SIG-M5 treated with dmso at 0.1 percent for 504 hours (cell line): ENCODE results near the gene GALNT18.

Source experiments
- DNase-seq: peaks from one replicate; lab custom pipeline; 2025; ENCODE audit not compliant: unreplicated experiment; lab: John Stamatoyannopoulos, UW

Gene GALNT18

GRCh38 chr11:11621573-11622339, at the start of gene GALNT18:
GALNT18 (minus strand) TSS chr11:11622005.
- DNase-seq, result peak; percentile 88

- DNase-seq, result no peak
Observed at GRCh38 chr11:11670574-11670973, 48.8 kb upstream of the GALNT18 start.

DNA sequence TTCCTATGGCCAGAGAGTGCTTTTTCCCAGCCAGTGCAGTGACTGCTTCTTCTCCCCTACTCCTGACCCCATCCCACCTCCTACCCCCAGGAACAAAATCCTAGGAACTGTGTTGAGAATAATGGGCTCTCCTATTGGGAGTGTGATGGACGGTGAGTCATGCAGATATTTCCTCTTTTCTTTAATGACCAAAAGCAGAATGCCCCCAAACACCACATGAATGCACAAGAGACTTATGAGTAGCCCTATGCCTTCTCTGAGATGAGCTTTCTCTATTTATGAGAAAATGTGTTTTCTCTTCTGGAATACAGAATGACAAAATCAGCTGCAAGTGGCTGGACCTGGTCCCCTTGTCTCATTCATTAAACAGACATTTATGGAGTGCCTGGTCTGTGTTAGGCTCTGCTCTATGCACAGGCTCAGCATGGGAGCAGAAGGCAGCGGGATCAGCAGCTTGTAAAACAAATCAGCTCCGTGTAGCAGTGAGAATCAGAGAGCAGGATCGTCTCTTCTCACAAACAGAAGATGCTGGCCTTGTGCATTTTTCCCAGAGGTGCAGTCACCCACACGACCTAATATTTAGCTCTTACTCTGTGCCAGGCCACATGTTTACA, 47.5 kb upstream of the GALNT18 start:
- no peak for DNase-seq

- DNase-seq, result no peak
Observed at GRCh38 chr11:11668781-11669180, 47.0 kb upstream of the GALNT18 start.

GRCh38 chr11:11668274-11668673, 46.5 kb upstream of the GALNT18 start:
- DNase-seq, result no peak

GRCh38 chr11:11667056-11667455, 45.3 kb upstream of the GALNT18 start:
- DNase-seq, result no peak

GRCh38 chr11:11665407-11665806, 43.6 kb upstream of the GALNT18 start:
- no peak for DNase-seq

- no peak for DNase-seq
Observed at GRCh38 chr11:11663907-11664306, 42.1 kb upstream of the GALNT18 start.

DNA sequence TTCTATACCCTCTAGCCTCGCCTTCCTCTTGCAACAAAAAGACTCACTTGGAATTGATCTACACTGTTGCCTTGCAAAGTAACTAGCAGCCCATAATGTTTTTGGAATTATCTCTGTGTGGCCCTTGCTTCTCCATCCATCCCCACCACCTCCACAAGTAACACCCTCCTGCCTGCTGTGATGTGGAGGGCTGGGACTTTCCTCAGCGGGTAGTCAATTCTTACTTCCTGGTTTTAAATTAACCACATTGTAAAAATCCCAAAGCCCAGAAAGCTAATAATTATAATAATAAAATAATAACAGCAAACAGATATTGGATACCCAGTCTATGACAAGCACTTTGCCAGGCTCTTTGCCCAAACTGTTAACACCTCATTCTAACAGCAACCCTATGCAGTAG, 40.8 kb upstream of the GALNT18 start:
- DNase-seq, result no peak

GRCh38 chr11:11661326-11662040, 39.7 kb upstream of the GALNT18 start:
- no peak for DNase-seq

GRCh38 chr11:11660363-11660740, 38.5 kb upstream of the GALNT18 start:
- no peak for DNase-seq

GRCh38 chr11:11659567-11660362, 38.0 kb upstream of the GALNT18 start:
- no peak for DNase-seq

- DNase-seq, result no peak
Observed at GRCh38 chr11:11657218-11657955, 35.6 kb upstream of the GALNT18 start.

DNA sequence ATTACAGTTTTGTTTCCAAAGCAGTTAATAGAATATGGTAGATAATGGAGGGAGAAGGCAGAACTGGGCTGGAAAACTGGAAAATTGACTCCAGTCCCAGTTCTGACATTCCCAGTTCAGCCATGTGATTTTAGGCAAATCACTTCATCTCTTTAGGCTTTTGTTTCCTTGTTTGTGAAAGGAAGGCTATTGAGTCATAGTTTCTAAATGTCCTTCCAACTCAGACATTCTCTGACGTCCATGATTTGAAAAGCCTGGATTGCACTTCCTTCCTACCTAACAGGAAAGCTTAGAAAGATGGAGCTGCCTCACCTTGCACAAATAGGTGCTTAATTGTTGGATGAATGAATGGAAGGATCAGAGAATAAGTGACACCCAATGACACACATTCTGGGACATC, 19.8 kb upstream of the GALNT18 start:
- DNase-seq, result no peak

- DNase-seq, result no peak
Observed at GRCh38 chr11:11640996-11641395, 19.2 kb upstream of the GALNT18 start.

DNA sequence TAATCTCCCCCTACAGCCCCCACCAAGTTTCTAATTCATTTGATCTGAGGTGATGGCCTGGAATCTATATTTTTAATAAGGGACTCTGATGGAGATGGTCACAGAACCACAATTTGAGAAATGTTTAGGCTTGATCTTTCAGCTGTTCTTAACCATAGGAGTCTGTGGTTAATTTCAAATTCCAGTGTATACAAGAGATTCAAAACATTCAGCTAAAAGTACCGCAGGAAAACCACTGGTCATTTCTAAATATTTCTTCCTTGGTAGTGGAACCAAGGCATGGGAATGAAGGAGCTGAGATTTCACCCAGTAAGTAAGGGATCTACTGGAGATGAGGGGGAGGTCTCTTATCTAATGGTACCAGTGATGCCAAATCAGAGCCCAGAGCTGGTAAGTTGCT, 18.3 kb upstream of the GALNT18 start:
- no peak for DNase-seq

DNA sequence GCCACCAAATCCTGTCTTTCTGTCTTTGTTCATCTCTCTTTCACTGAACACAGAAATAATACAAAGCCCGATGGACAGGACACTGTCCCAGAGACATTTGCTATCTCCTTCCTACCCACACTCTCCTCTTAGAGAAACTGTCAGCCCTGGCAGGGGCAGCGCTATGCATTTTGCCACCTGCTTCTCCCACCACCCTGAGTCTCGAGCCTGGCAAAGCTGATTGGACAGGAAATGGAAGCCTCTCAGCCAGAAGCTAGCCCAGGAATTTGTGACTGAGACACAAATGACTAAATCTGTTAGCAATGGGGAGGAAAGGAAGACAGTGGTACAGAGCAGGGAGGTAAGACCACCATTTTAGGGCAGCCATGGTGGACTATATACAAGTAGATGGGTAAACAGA, 14.9 kb upstream of the GALNT18 start:
- no peak for DNase-seq

DNA sequence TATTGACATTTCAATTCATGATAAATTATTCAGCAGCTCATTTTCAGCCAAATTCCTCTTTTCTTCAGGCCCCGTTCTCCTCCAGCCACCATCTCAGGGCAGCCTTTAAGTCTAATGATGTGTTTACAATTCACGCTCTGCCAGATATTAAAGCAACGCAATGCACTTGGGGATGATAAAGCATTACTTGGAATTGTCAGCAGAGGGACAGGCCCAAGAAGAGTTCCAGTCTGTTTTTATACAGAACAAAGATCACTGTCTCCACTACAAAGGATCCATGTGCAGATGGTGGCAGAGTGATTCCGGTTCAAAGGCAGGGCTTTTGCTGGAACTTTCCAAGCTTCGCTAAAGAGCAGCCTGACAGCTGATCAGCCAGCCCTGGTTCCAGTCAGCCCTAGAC, 13.6 kb upstream of the GALNT18 start:
- DNase-seq, result no peak

DNA sequence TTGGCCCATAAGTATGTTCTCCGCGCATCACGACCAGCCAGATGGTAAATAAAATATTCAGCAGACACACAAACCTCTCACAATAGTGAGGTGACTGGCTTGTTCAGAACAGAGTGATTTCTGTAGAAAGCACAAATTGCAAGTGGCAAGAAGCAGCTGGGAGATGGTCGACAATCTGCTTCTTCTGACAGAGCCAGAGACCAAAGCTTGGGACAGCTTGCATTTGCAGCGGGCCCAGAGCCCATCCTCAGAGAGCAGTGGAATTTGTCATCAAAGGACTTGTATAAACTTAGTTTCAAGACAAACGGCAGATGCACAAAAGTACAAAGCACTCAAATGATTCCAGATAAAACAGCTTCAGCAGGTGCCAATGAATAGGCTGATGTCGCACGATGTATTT, 7.6 kb upstream of the GALNT18 start:
- DNase-seq, result no peak

DNA sequence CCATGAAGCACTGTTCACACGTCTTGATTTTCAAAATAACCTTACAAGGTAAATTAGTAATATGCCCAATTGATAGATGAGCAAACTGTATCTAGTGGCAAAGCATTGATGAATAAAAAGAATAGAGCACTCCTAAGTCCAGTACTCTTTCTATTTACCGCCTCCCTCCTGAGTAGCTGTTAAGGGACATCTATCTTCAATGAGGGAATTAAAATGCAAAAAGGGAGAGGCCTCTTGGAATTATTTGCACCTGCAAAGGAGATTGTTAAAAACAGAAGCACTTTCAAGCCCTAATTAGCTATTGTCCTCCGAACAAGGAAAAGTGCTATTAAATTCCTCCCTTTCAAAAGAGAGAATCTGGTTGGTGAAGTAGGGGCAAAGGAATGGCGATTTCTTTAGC, 6.8 kb upstream of the GALNT18 start:
- no peak for DNase-seq

- no peak for DNase-seq
Observed at GRCh38 chr11:11626128-11626527, 4.3 kb upstream of the GALNT18 start.
